Esophagus muscularis mucosa (tissue), 4 donors: ENCODE data around the gene VNN1. TPM values are rescaled to one million over a fixed set of nuclear protein-coding genes. Genes with fewer than 3 reads are reported as not detected.
"Not testable (repeated sequence)": the region's sequence is repeated elsewhere in the genome, so short reads cannot be mapped to it uniquely, and the experiment has no call there.

Experiments
- DNase-seq: peaks from one replicate; pipeline ENCODE4 v3.0.0-alpha.2; 2017; ENCODE audit errors: extremely low spot score
- H3K27ac ChIP-seq, 4 donors: fragments of 200-600 bp; sonication (generic); replicated peaks in 1 of 4; 1 replicate in 3 of 4; 2 replicates in 1 of 4; pipeline ENCODE4 v1.5.1; 2016 to 2019; ENCODE audit warnings: mild to moderate bottlenecking in 1 of 4
- H3K27me3 ChIP-seq, 4 donors: fragments of 200-600 bp; sonication (generic); one replicate each; pipeline versions ENCODE4 v1.5.1 to v1.6.0; 2016 to 2019
- H3K36me3 ChIP-seq, 4 donors: fragments of 200-600 bp; sonication (generic); one replicate each; pipeline ENCODE4 v1.5.1; 2016 to 2019
- H3K4me1 ChIP-seq, 4 donors: fragments of 200-600 bp; sonication (generic); one replicate each; pipeline ENCODE4 v1.5.1; 2016 to 2019
- H3K4me3 ChIP-seq, 4 donors: fragments of 200-600 bp; sonication (generic); 1 replicate in 2 of 4; 2 replicates in 2 of 4; pipeline ENCODE4 v1.5.1; 2016 to 2019; ENCODE audit warnings: mild to moderate bottlenecking in 4 of 4, moderate library complexity in 1 of 4
- H3K9me3 ChIP-seq, 4 donors: fragments of 200-600 bp; sonication (generic); 1 replicate in 3 of 4; 2 replicates in 1 of 4; pipeline ENCODE4 v1.5.1; 2016 to 2019
- CTCF ChIP-seq, 3 experiments: fragments of 200-600 bp in 2 of 3; fragments of 450-650 bp in 1 of 3; sonication (generic) in 2 of 3; IDR thresholded peaks; one replicate each; pipeline ENCODE4 v1.5.1; 2017 to 2019; ENCODE audit warnings: antibody characterized with exemption in 3 of 3, mild to moderate bottlenecking in 2 of 3, moderate library complexity in 1 of 3
- EP300 ChIP-seq: sonication (generic); formaldehyde crosslinking; IDR thresholded peaks from one replicate; pipeline ENCODE4 v1.6.1; 2017; ENCODE audit warnings: antibody characterized with exemption
- POLR2A ChIP-seq: fragments of 450-650 bp; IDR thresholded peaks from one replicate; pipeline ENCODE4 v1.6.1; 2017; ENCODE audit warnings: antibody characterized with exemption, moderate library complexity, mild to moderate bottlenecking, low read depth
- POLR2AphosphoS5 ChIP-seq, 2 donors: sonication (generic); formaldehyde crosslinking; IDR thresholded peaks; one replicate each; pipeline ENCODE4 v1.6.1; 2017; ENCODE audit warnings: antibody characterized with exemption in 2 of 2
- WGBS: methylation state at CpG from one replicate; pipeline ENCODE4 v1.1.5; 2018; 5-methylcytosine and 5-hydroxymethylcytosine counted together
- intact Hi-C: fragments of 100-400 bp; cut with DNase I; formaldehyde crosslinking; loops from one replicate; pipeline ENCODE4 v1.15.1; 2023
- total RNA-seq, 4 donors: library from RNA; depleted of rRNA; stranded (reverse); fragments of >200 nt; gene quantifications; one replicate each; pipeline versions ENCODE4 v1.1.0 to v1.2.1, GENCODE V29; 2016

VNN1 gene
- total RNA-seq, 4 donors from 2014 or later = 0.57 to 2.7 (median 1.3) TPM

GRCh38 chr6:132708002-132708401 is 5.9 kb downstream of the VNN1 start:
- Histone ChIP-seq H3K4me3 (no peak overlapping the region), H3K4me1 (no peaks in the 10 kb centered on the region), H3K27ac (no peak overlapping the region), H3K27me3 (no peaks in the 10 kb centered on the region), H3K36me3 (no peaks in the 10 kb centered on the region), H3K9me3 (peaks cover 0 to 6% (median 1%) of the 10 kb centered on the region in 4 donors)
- no peak for DNase-seq
- intact Hi-C loops = no loop called here
- TF ChIP-seq POLR2AphosphoS5 (IDR thresholded peaks at IDR 0.05) (no peak), POLR2A (no peak), CTCF (IDR thresholded peaks at IDR 0.05) (no peak), EP300 (no peak)

GRCh38 chr6:132706756-132707155 is 7.1 kb downstream of the VNN1 start:
- H3K4me1 ChIP-seq, H3K9me3 ChIP-seq, H3K27me3 ChIP-seq, H3K27ac ChIP-seq, H3K4me3 ChIP-seq, DNase-seq, intact Hi-C loops, H3K36me3 ChIP-seq: not testable (repeated sequence)
- 87% methylated on average over 4 of the region's 4 CpGs for WGBS

GRCh38 chr6:132703936-132704335 is 9.9 kb downstream of the VNN1 start:
- Histone ChIP-seq H3K4me3 (no peak overlapping the region), H3K4me1 (no peaks in the 10 kb centered on the region), H3K36me3 (no peaks in the 10 kb centered on the region), H3K27ac (no peak overlapping the region), H3K27me3 (no peaks in the 10 kb centered on the region), H3K9me3 (peaks cover 0 to 6% (median 1%) of the 10 kb centered on the region in 4 donors)
- intact Hi-C loops = no loop called here
- DNase-seq = no peak
- TF ChIP-seq EP300 (no peak), POLR2AphosphoS5 (IDR thresholded peaks at IDR 0.05) (no peak)

GRCh38 chr6:132698608-132699007 is 15.2 kb downstream of the VNN1 start:
- H3K27ac ChIP-seq = no peak overlapping the region
- no peak overlapping the region for H3K4me3 ChIP-seq
- H3K27me3 ChIP-seq = no peaks in the 10 kb centered on the region
- intact Hi-C loops = no loop called here
- H3K36me3 ChIP-seq = no peaks in the 10 kb centered on the region
- H3K9me3 ChIP-seq = peaks cover 0 to 20% (median 14%) of the 10 kb centered on the region in 4 donors
- no peak for DNase-seq
- H3K4me1 ChIP-seq = no peaks in the 10 kb centered on the region
- TF ChIP-seq CTCF (IDR thresholded peaks at IDR 0.05) (no peak), POLR2AphosphoS5 (IDR thresholded peaks at IDR 0.05) (no peak), POLR2A (no peak), EP300 (no peak)
- 30% methylated on average over 1 of the region's 1 CpG for WGBS

GRCh38 chr6:132695773-132696172 is 18.1 kb downstream of the VNN1 start:
- TF ChIP-seq POLR2AphosphoS5 (IDR thresholded peaks at IDR 0.05) (no peak), POLR2A (no peak), EP300 (no peak), CTCF (IDR thresholded peaks at IDR 0.05) (no peak)
- no peaks in the 10 kb centered on the region for H3K27me3 ChIP-seq
- no peaks in the 10 kb centered on the region for H3K4me1 ChIP-seq
- no peak for DNase-seq
- H3K4me3 ChIP-seq = no peak overlapping the region
- H3K9me3 ChIP-seq = peaks cover 0 to 20% (median 14%) of the 10 kb centered on the region in 4 donors
- intact Hi-C loops = no loop called here
- WGBS = 28% methylated on average over 1 of the region's 1 CpG
- H3K27ac ChIP-seq = no peak overlapping the region
- H3K36me3 ChIP-seq = no peaks in the 10 kb centered on the region

GRCh38 chr6:132693478-132693877 is 20.4 kb downstream of the VNN1 start:
- no peaks in the 10 kb centered on the region for H3K36me3 ChIP-seq
- intact Hi-C loops = no loop called here
- TF ChIP-seq CTCF (IDR thresholded peaks at IDR 0.05) (no peak), POLR2AphosphoS5 (IDR thresholded peaks at IDR 0.05) (no peak), POLR2A (no peak), EP300 (no peak)
- no peak for DNase-seq
- no peaks in the 10 kb centered on the region for H3K27me3 ChIP-seq
- H3K4me3 ChIP-seq = no peak overlapping the region
- no peak overlapping the region for H3K27ac ChIP-seq
- H3K4me1 ChIP-seq = no peaks in the 10 kb centered on the region
- WGBS = 55% methylated on average over 3 of the region's 3 CpGs
- H3K9me3 ChIP-seq = peaks cover 0 to 20% (median 14%) of the 10 kb centered on the region in 4 donors
